NCI-H446 treated with DMSO at 0.1 percent for 48 hours (cell line): ENCODE results near the gene S1PR5.
A peak's percentile ranks its signal among the peaks of the same experiment; 100 is the strongest.

Source experiments
- DNase-seq: peaks from one replicate; lab custom pipeline; 2025; lab: John Stamatoyannopoulos, UW

Gene S1PR5

GRCh38 chr19:10514211-10515145 lies 2.8 kb downstream of the S1PR5 start:
- no peak for DNase-seq

GRCh38 chr19:10513223-10513622 lies 4.0 kb downstream of the S1PR5 start:
- DNase-seq: no peak

GRCh38 chr19:10510301-10510802 lies 6.9 kb downstream of the S1PR5 start:
- DNase-seq: peak; percentile 13

- no peak for DNase-seq
These were observed 8.5 kb downstream of the S1PR5 start for GRCh38 chr19:10508707-10509106.

- DNase-seq: no peak
These were observed 9.2 kb downstream of the S1PR5 start for GRCh38 chr19:10508036-10508435.

GRCh38 chr19:10505583-10506229 lies 11.5 kb downstream of the S1PR5 start:
- peak; percentile 8 for DNase-seq

- DNase-seq: peak; percentile 12
These were observed 14.1 kb downstream of the S1PR5 start, which contains the start of gene KEAP1 for GRCh38 chr19:10503002-10503789. KEAP1 (minus strand) TSS chr19:10503356; CDS start chr19:10500033, 3,323 bp downstream.

GRCh38 chr19:10502524-10503001 lies 14.7 kb downstream of the S1PR5 start:
- peak; percentile 89 for DNase-seq

- peak; percentile 55 for DNase-seq
These were observed 15.2 kb downstream of the S1PR5 start for GRCh38 chr19:10501971-10502523.

- DNase-seq: no peak
These were observed 17.0 kb downstream of the S1PR5 start for GRCh38 chr19:10500247-10500592.

GRCh38 chr19:10499550-10500246 lies 17.5 kb downstream of the S1PR5 start:
- DNase-seq: no peak

- no peak for DNase-seq
These were observed 19.9 kb downstream of the S1PR5 start for GRCh38 chr19:10497371-10497770.

GRCh38 chr19:10491472-10492047 lies 25.7 kb downstream of the S1PR5 start:
- no peak for DNase-seq

GRCh38 chr19:10486551-10486950 lies 30.7 kb downstream of the S1PR5 start:
- no peak for DNase-seq

GRCh38 chr19:10478903-10479384 lies 38.3 kb downstream of the S1PR5 start:
- peak; percentile 55 for DNase-seq

- no peak for DNase-seq
These were observed 38.8 kb downstream of the S1PR5 start for GRCh38 chr19:10478476-10478875.

- DNase-seq: no peak
These were observed 42.2 kb downstream of the S1PR5 start for GRCh38 chr19:10474962-10475451.

- no peak for DNase-seq
These were observed 44.1 kb downstream of the S1PR5 start for GRCh38 chr19:10473192-10473591.

- DNase-seq: peak; percentile 22
These were observed 45.3 kb downstream of the S1PR5 start for GRCh38 chr19:10471909-10472308.

GRCh38 chr19:10468133-10468532 lies 49.1 kb downstream of the S1PR5 start:
- DNase-seq: no peak
